HG02798 (cell line): ENCODE measurements around the gene CTNNA3.

Experiments used
- ATAC-seq: cut with Tn5 transposase; IDR thresholded peaks from one replicate; pipeline ENCODE4 v1.9.1; 2021; ENCODE audit warnings: mild to moderate bottlenecking; ENCODE audit not compliant: unreplicated experiment, poor library complexity

The CTNNA3 gene

DNA sequence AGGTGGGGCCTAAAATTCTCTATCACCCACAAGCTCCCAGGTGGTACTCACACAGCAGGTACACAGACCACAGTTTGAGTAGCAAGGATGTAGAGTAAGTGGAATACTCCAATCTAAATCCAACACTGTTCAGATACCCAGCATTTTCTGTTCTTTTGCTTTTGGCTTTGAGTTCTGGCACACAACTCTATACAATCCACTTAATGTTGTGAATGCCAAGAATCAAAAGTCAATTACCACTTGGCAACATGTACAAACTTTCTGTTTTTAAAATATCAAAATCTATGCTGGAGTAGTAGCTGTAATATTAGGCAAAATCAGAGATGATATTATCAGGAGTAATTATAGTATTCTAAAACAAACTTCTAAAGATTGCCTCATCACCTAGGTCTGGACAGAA is 903.6 kb downstream of the CTNNA3 start:
- no peak for ATAC-seq

DNA sequence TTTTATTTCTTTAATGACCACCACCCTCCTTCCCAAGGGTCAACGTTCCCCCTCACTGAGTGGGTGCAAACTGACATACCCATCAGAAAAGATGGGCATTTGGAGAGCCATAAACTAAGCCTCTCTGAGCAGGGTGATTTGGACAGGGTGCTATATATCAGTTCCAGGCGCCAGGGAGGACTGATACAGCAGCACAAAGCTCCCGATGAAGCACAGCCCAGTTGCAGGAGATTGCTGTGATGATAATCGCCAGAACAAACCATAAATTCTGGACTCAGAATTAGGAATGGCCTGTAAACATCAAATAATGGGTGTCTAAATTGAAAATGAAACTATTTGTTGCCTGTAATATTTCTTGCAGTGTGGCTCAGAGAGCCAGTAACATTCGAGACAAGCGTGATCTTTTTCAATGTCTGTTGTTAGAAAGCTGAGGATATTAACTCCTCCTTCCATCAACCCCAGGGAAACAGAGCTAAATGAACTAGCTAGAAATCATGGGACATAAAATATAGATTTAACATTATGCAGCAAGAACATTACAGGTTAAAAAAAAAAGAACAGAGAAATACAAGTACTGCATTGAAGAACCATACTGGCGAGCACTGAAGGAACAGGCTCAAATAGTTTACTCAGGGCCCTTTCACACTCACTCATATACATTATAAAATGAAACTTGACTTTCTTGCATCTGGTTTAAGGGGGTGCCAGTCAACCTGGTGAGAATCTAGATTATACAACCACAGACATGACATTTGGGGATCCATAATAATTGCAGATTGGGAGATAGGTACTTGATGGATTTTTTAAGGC is 907.6 kb downstream of the CTNNA3 start:
- ATAC-seq: peak; percentile 34

DNA sequence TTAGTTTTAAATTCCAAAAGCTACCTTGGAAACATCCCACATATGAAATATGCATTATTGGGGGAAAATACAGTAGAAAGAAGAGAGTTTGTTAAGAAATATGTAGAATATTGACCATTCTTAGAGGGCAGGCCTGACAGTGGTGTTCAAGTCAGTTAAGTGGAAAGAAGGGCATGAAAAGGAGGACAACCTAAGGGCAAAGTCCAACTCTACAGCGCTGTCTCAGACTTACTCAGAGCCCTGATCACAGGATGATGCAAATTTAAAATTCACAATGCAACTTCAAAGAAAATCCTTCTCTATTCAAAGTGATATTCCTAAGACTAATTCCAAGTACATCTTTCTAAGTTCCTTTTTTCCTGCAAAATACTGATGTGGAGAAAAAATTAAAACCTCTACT is 909.3 kb downstream of the CTNNA3 start:
- peak; percentile 40 for ATAC-seq

DNA sequence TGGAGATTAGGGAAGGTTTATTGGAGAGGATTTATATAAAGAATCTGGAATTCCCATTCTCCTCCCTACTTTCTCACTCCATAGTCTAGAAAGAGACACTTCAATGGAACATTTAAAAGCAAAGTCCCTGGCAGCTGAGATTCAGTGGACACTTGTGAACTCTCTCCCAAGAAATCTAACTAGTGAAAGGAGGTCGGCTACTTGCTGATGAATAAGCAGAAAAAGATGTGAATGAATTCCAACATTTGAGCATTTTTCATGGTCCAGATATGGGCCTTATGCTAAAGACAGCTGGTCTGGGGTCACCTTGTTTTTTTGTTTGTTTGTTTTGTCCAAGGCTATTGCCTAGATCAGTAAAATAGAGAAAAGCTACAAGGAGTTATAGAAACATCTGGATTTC is 911.2 kb downstream of the CTNNA3 start:
- ATAC-seq: no peak

DNA sequence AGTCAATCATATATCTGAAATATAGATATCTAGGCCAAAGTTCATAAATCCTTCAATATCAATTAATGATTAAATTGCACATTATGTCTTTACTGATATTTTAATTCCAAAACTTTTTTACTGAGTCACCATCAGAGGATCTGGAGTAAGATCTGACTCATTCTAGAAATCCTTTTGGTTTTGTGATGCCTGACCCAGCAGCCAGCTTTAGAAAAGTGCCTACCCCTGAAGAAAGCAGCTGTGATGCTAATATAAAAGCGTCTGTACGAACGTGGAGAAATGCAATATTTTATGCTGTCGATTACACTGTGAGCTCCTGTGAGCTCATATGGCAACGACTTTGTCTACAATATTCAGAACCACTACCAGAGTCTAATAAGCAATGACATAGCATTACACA is 912.7 kb downstream of the CTNNA3 start:
- no peak for ATAC-seq

DNA sequence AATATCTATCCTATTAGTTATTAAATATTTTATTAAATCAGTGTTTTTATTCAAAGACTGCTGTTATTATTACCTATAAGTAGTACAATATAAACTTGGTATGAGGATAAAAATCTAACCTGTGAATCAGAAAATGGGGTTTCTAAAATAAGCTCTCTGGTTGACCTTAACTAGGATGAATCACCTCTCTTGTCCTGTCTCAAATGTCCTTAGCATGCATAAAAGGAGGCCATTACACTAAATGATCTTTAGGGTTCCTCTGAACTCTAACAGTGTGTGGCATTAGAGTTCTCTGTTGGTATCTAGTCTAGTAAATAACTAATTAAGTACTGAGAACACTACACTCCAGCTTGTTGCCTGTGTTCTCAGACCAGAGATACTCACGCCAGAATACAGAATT is 913.2 kb downstream of the CTNNA3 start:
- ATAC-seq: no peak

DNA sequence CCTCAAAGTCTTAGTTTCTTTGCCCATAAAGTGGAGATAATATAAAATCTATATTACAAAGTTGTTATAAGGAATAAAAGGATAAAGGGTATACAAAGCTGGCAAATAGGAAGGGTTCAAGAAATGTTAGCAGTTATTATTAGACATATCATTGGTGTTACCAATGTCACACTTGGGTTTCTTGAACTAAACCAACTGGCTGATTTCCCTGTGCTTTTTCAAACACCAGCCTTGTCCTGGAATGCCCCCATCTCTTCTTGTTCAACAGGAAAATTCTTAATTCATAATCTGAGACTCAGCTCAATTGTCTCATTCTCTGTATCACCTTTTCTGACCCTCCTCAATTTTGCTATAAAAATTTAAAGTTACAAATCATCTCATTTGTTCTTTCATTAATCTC is 913.9 kb downstream of the CTNNA3 start:
- no peak for ATAC-seq

DNA sequence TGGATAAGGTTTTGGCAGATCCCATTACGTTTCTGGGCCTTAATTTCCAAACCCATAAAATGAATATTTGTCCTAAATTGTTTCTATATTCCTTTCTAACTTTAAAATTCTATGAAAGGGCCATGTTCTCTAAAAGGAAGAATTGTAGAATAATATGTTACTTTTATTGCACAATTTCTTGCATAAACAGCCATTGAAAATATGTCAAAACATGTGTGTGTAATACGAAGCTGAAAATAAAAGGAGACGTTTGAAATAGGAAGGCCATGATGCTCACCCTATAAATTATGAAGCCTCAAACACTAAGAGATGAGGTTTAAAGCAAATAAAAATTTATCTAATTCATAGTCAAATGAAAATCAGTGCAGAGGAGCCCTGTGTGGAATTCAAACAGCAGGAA is 915.2 kb downstream of the CTNNA3 start:
- no peak for ATAC-seq

DNA sequence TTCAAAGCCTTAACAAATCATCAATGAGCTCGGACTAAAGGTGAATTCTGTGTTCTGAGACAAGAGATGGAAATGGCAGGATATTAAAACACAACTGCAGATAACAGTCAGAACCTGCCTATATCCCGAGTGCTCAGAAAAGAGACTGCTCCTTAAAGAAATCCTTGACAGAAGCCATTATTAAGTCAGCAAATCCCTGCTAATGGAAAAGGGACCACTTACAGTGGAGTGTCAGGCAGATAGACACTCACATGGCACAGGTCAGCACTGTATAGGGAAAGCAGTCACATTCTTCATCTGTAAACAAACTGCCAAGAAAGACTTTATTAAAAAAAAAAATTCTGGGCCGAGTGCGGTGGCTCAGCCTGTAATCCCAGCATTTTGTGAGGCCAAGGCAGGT is 917.6 kb downstream of the CTNNA3 start:
- no peak for ATAC-seq

DNA sequence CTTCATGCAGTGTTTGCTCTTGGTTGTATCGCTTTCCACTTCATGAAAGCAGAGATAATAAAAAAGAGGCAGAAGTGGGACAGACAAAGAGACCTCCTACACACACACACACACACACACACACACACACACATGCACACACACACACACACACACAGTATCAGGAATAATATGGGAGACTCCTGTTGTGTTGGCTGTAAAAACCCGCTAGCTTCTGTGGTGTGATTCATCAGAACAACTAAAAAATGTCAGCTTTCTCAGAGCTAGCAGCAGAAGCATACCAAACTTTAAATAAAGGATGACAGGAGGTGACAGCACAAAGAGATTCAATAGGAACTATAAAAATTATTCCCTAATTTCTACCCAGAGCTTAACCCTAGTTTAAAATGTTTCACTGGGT is 918.3 kb downstream of the CTNNA3 start:
- no peak for ATAC-seq

DNA sequence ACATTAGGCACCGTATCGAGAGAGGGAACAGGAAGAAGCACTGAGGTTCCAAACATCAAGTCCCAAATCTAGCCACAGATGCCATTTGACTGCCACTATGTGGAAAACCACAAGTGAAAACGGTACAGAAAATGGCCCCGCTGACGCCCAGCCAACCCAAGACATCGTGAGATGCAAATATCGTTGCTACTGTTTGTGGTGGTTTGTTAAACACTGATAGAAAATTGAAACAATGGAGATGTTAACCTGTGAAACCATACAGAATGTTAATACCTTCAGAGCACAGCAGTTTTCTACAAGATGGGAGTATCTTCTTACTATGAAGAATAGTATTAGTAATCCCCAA is 922.5 kb downstream of the CTNNA3 start:
- no peak for ATAC-seq

DNA sequence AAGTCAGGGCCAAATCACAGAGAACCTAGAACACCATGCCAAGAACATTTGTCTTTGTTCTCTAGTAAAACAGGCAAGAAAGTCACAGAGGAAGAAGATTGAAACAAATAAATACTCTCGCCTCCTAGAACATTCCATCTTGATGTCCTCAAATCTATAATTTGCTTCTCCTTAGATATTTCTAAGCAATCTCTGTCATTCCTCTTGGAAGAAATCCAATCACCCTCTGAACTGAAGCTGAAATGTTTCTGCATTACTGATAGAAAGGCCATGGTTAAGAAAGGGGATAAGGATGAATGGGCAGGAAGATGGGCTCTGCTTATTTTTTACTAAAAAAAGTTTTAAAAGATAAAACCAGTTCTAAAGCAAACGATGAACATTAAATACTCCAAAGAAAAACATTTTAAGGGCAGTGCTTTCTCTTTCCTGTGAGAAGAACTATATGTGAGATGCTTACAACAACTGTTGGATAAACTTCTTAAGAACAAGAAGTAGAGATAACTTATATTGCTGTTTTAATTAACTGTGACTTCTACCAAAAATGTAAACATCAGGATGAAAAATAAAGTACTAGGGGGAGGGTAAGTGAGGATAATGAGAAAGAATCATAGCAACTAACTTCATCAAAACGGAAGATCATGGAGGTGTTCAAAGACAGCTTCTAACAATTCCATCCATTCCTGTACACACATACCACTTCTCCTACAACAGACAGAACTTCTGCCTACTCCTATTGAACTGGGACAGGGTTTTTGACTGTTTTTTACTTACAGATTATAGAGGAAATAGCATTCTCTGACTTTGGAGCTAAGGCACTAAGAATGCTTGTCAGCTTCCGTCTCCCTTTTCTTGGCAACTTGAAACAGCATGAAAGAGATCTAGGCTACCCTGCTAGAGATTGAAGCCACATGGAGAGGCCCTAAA is 923.2 kb downstream of the CTNNA3 start:
- no peak for ATAC-seq

DNA sequence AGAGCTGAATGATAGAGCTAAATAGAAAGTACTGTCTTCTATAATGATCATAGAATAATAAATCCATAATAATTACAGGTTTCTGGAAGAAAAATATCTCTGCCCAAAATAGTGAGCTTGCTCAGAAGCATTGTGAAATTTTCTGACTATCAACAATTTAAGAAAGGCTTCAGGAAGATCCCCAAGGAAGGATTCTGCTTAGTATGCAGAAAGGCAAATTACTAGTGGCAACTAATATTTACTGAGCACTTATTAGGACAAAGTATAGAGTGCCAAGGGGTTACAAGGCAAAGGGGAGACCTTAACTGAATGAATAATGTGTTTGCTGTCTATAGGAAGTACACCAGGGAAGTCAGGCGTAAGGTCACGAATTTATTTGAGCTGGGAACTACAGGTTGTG is 928.3 kb downstream of the CTNNA3 start:
- no peak for ATAC-seq

DNA sequence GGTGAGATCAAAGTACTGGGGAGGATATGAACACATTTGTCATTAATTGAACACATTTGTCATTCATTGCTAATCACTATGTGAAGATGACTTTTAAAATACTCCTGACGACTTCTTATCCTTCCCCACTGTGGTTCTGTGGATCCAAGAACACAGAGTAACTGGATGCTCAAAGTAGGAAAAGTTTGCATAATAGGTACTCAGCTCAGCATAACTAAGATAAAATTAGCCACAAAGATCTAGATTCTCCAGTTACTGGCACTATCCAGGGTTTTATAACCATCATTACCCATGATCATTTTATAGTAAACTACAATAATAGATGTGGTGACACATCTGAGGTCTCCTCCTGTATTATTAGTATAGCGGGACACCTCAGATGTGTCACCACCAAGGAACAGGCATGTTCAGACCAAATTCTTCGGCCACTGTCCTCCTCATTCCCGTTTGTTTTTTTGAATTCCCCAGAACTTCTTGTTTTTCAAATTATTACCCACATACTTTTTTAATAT is 933.7 kb downstream of the CTNNA3 start:
- no peak for ATAC-seq

DNA sequence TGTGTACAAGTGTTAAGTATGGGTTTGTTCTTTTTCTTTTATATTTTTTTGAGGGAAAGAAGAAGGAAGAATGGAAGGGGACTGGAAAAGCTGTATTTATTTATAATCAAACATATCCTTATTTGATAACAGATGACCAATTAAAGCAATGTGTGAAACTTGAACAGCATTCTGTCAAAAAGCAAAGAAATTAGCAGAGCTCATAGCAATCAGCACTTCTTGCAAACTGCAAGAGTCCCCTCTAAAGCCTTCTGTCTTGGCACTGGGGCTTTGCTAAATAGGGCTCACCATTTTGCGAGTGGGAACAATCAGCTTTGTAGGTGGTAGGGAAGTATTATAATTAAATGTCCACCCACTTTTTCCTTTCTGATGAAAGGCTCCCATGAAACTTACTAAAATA is 935.1 kb downstream of the CTNNA3 start:
- no peak for ATAC-seq

DNA sequence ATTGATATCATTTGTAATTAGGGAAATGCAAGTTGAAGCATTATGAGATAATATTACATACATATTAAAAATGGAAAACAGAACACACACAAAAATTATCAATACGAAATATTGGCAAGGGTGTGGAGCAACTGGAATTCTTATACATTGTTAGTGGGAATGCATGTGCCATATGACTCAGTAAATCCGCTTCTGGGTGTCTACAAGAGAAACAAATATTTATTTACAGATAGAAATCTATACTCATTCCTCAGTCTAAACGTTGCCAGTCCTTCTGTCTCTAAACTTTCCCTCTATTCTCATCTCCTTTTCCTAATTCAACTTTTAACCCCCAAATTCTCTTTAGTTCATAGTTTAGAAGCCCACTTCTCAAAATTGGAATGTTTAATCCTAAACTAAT is 940.5 kb downstream of the CTNNA3 start:
- no peak for ATAC-seq

DNA sequence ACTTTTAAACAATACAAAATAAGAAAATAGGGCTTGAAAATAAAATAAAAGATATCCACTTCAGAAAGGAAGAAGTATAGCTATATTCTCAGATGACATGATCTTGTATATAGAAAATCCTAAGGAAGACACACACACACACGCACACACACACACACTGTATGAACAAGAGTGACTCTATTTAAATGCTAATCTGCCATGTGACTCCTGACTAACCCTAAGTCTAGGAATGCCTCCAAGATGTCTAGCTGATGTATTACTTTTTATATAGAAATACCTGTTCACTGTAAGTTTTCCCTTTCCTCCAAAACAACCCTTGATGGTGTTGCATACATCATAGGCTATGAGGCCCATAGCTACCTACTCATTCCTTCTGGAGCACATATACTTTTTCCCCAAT is 943.3 kb downstream of the CTNNA3 start:
- no peak for ATAC-seq

DNA sequence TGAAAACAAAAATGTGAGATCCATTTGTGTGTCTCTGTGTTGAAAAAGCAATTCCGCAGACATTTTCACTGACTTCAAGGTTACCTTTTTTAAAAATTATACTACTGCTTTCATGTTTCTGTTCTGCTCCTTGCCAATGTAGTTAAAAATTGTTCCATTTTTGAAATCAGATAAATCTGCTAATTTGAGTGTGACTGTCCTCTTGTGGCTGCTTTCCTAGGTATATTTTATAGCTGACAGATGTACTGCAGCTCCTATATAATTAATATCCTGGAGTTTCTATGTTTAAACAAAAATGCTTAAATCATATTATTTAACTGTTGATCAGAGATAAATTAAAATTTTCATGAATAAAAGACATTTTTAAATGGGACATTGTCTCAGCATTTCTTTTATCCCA is 947.8 kb downstream of the CTNNA3 start:
- ATAC-seq: no peak

DNA sequence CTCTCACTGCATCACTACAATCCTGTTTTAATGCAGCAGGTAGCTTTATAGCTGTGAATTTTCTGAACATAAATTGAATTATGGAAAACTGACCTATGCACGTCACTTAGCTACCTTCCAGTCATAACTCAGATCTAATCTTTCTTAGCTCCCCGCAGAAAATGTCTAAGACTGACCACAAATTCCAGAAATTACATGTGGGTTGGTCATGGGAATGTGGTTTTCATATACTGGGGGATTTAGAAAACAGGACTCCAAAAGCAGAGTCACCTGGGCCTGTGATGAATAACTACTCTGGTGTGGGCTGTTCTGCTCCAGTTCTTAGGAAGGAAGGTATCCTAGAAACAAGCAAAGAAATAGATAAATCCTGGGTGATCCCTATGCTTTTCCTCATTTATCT is 948.5 kb downstream of the CTNNA3 start:
- no peak for ATAC-seq

DNA sequence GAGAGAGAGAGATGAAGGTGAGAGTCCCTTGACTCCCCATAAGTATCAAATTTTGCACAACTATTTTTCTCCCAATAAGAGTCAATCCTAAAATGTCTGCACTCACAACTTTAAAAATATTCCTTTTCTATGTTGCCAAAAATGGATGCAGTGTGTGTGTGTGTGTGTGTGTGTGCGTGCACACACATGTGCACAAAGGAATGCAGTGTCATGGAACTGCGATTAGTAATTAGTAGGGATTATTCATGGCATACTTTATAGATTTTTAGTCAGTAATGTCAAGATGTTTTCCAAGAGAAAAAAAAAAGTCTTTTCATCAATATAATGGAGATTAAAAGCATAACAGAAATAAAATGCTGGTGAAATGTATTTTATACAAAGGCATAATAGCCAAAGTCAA is 949.3 kb downstream of the CTNNA3 start:
- ATAC-seq: no peak

DNA sequence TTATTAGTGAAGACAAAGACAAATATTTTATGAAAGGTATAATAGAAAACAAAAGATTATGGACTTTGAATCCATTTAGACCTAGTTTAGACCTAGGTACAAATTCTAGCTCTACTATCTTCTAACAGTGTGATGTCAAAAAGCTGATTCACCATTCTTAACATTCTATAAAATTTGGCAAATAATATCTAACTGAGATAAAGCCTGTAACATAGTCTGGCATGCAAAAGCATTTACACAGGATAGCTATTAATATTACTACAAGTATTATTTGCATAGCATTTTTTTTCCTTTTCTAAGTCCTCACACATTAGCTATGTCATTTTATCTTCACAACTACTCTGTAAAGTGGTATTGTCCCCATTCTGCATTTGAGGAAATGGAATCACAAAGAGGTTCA is 949.7 kb downstream of the CTNNA3 start:
- ATAC-seq: no peak
